Liver (tissue), 3 donors: Measurements from ENCODE around the gene EFHD2.

ENCODE experiments used
- EGR1 ChIP-seq, 2 donors: IDR thresholded peaks; 2 replicates each; pipeline ENCODE4 v1.6.1; 2016 to 2018; ENCODE audit warnings: antibody characterized with exemption in 2 of 2, low read depth in 2 of 2
- REST ChIP-seq: IDR thresholded peaks from 2 replicates; pipeline ENCODE4 v1.6.1; 2016; ENCODE audit warnings: antibody characterized with exemption, mild to moderate bottlenecking
- RXRA ChIP-seq, 2 donors: IDR thresholded peaks; 2 replicates each; pipeline ENCODE4 v1.6.1; 2017 to 2018; ENCODE audit warnings: antibody characterized with exemption in 2 of 2, mild to moderate bottlenecking in 1 of 2
- SP1 ChIP-seq: IDR thresholded peaks from 2 replicates; pipeline ENCODE4 v1.6.1; 2018; ENCODE audit warnings: antibody characterized with exemption, mild to moderate bottlenecking
- TF ChIP-seq, protein P1 (sequence below): fragments of 150-350 bp; IDR thresholded peaks from 2 replicates; pipeline ENCODE4 v1.5.1; 2017; ENCODE audit warnings: improper control_type of control experiment, low read depth, low read length; ENCODE audit not compliant: missing input control
- TF ChIP-seq, protein P2 (sequence below): IDR thresholded peaks from 2 replicates; pipeline ENCODE4 v1.6.1; 2016; ENCODE audit warnings: antibody characterized with exemption
- donor health status: healthy.
- donor health status: healthy.

GRCh38 chr1:15448877-15449462 is 39.3 kb downstream of the EFHD2 start:
- TF ChIP-seq SP1, result no peak
- no peak for TF ChIP-seq REST
- TF ChIP-seq, protein P1, sequence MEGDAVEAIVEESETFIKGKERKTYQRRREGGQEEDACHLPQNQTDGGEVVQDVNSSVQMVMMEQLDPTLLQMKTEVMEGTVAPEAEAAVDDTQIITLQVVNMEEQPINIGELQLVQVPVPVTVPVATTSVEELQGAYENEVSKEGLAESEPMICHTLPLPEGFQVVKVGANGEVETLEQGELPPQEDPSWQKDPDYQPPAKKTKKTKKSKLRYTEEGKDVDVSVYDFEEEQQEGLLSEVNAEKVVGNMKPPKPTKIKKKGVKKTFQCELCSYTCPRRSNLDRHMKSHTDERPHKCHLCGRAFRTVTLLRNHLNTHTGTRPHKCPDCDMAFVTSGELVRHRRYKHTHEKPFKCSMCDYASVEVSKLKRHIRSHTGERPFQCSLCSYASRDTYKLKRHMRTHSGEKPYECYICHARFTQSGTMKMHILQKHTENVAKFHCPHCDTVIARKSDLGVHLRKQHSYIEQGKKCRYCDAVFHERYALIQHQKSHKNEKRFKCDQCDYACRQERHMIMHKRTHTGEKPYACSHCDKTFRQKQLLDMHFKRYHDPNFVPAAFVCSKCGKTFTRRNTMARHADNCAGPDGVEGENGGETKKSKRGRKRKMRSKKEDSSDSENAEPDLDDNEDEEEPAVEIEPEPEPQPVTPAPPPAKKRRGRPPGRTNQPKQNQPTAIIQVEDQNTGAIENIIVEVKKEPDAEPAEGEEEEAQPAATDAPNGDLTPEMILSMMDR, result no peak
- TF ChIP-seq EGR1 (IDR thresholded peaks at IDR 0.05; ENCODE audit: low read depth in 2 of 2), result no peak
- TF ChIP-seq, protein P2, sequence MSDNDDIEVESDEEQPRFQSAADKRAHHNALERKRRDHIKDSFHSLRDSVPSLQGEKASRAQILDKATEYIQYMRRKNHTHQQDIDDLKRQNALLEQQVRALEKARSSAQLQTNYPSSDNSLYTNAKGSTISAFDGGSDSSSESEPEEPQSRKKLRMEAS, result no peak
- no peak for TF ChIP-seq RXRA (IDR thresholded peaks at IDR 0.05)
